Sigmoid colon (tissue), 4 donors: ENCODE data around the gene IL18.

Experiments used
- CTCF ChIP-seq, 4 experiments: fragments of 450-650 bp in 3 of 4; fragments of 200-600 bp in 1 of 4; IDR thresholded peaks; one replicate each; pipeline ENCODE4 v1.5.1; 2016 to 2019; ENCODE audit warnings: antibody characterized with exemption in 4 of 4, mild to moderate bottlenecking in 3 of 4, moderate library complexity in 2 of 4
- POLR2AphosphoS5 ChIP-seq, 4 donors: sonication (generic); formaldehyde crosslinking; IDR thresholded peaks; one replicate each; pipeline ENCODE4 v1.6.1; 2017; ENCODE audit warnings: antibody characterized with exemption in 4 of 4

- TF ChIP-seq CTCF (IDR thresholded peaks at IDR 0.05), result no peak
- TF ChIP-seq POLR2AphosphoS5 (IDR thresholded peaks at IDR 0.05), result no peak
These were observed 35.3 kb downstream of the IL18 start for GRCh38 chr11:112128483-112129121.
